ENCODE data around the gene OPCML. TPM values are rescaled to one million over a fixed set of nuclear protein-coding genes. Genes with fewer than 3 reads are reported as not detected.

The OPCML gene
- total RNA-seq, 1 donor, result not detected

GRCh38 chr11:133238027-133238426 lies 294.3 kb downstream of the OPCML start:
- no peak for DNase-seq (ENCODE audit: low read depth)
- TF ChIP-seq CTCF (IDR thresholded peaks at IDR 0.05; ENCODE audit: insufficient read depth, low read depth, low read length), result no peak
- no peak overlapping the region for H3K4me3 ChIP-seq (ENCODE audit: low read depth, low read length)

GRCh38 chr11:133235381-133235780 lies 296.9 kb downstream of the OPCML start:
- no peak for DNase-seq (ENCODE audit: low read depth)
- no peak for TF ChIP-seq CTCF (IDR thresholded peaks at IDR 0.05; ENCODE audit: insufficient read depth, low read depth, low read length)
- no peak overlapping the region for H3K4me3 ChIP-seq (ENCODE audit: low read depth, low read length)

- no peak for DNase-seq (ENCODE audit: low read depth)
- no peak for TF ChIP-seq CTCF (IDR thresholded peaks at IDR 0.05; ENCODE audit: insufficient read depth, low read depth, low read length)
- H3K4me3 ChIP-seq (ENCODE audit: low read depth, low read length), result no peak overlapping the region
These were observed 297.4 kb downstream of the OPCML start for GRCh38 chr11:133234883-133235282.

- TF ChIP-seq CTCF (IDR thresholded peaks at IDR 0.05; ENCODE audit: insufficient read depth, low read depth, low read length), result no peak
- H3K4me3 ChIP-seq (ENCODE audit: low read depth, low read length), result no peak overlapping the region
- no peak for DNase-seq (ENCODE audit: low read depth)
These were observed 299.6 kb downstream of the OPCML start for GRCh38 chr11:133232665-133233064.

GRCh38 chr11:133230431-133230830 lies 301.9 kb downstream of the OPCML start:
- DNase-seq (ENCODE audit: low read depth), result no peak
- H3K4me3 ChIP-seq (ENCODE audit: low read depth, low read length), result no peak overlapping the region
- no peak for TF ChIP-seq CTCF (IDR thresholded peaks at IDR 0.05; ENCODE audit: insufficient read depth, low read depth, low read length)

- no peak for TF ChIP-seq CTCF (IDR thresholded peaks at IDR 0.05; ENCODE audit: insufficient read depth, low read depth, low read length)
These were observed 303.6 kb downstream of the OPCML start for GRCh38 chr11:133228471-133229329.

More at GRCh38 chr11:133228471-133229329, 303.6 kb downstream of the OPCML start:
- no peak overlapping the region for H3K4me3 ChIP-seq (ENCODE audit: low read depth, low read length)
- DNase-seq (ENCODE audit: low read depth), result no peak
